Hepatocyte (in vitro differentiated cells): ENCODE measurements around the gene LIN7C.

Source experiments
- CTCF ChIP-seq: fragments of 200-600 bp; sonication (generic); IDR thresholded peaks from 2 replicates; pipeline ENCODE4 v1.5.1; 2016; ENCODE audit warnings: antibody characterized with exemption, mild to moderate bottlenecking; ENCODE audit not compliant: poor library complexity
- EZH2 ChIP-seq: fragments of 200-600 bp; sonication (generic); IDR thresholded peaks from 2 replicates; pipeline ENCODE4 v1.6.1; 2016; ENCODE audit warnings: antibody characterized with exemption, mild to moderate bottlenecking, borderline replicate concordance
- EZH2phosphoT487 ChIP-seq: fragments of 200-600 bp; sonication (generic); IDR thresholded peaks from one replicate; pipeline ENCODE4 v1.6.1; 2018; ENCODE audit warnings: antibody characterized with exemption, mild to moderate bottlenecking, low read depth, moderate library complexity; ENCODE audit not compliant: unreplicated experiment, severe bottlenecking

- TF ChIP-seq CTCF: no peak
- TF ChIP-seq EZH2: no peak
- no peak for TF ChIP-seq EZH2phosphoT487
These were observed 17.6 kb upstream of the LIN7C start for GRCh38 chr11:27524155-27524554.
